ENCODE measurements around the gene ZNF511.

- TF ChIP-seq CTCF (IDR thresholded peaks at IDR 0.05) (no peak), POLR2A (IDR thresholded peaks at IDR 0.05) (no peak)
Observed at GRCh38 chr10:133332936-133333699, 24.4 kb downstream of the ZNF511 start.

All from uterus (tissue), 2 donors.